ENCODE data around the gene AGBL3.

The AGBL3 gene

DNA sequence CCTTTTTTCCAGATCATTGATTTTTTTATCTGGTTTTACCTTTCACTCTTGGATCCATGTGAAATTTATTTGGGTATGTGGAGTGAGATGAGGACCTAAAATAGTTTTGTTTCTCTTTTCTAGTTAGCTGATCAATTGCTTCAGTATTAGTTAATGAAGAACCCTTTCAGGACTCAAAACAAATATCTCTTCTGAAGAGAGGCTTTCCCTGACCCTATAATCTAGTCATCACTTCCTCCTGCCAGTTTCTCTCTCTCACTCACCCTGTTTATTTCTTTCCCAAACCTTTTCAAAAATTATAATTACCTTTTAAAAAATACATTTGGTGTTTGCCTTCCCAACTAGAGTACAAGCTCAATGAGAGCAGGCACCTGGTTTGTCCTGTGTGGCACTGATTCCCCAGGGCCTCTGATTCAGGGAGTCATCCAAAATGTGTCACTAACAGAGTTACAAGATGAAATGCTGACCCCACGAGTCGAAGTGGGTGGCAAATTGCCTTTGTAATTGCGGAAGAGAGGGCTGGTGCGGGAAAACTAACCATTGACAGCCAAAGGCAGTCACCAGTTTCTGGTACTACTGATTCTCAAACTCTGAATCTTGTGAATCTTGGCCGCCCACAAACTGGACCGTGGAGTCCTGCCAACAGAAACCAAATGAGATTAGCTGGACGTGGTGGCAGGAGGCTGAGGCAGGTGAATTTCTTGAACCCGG, 163.9 kb downstream of the AGBL3 start:
- no peak for DNase-seq (ENCODE audit: low read depth)

DNA sequence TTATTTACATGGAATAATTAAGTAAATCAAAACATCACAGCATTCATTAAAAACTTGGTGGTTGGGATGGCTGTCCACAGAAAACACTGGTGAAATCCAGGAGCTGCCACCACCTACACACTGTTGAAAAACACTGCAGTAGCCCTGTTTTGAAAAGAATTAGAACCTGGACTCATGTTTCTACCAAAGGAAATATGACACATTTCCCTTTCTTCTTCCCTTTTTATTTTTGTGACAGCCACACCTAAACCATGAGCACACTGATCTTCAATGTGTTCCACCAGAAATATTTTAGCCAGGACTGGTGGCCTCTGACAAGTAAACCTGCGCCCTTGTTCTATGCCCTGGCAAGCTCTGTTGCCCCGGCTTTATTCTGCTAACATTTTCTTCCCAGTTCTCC, 164.8 kb downstream of the AGBL3 start:
- no peak for DNase-seq (ENCODE audit: low read depth)

DNA sequence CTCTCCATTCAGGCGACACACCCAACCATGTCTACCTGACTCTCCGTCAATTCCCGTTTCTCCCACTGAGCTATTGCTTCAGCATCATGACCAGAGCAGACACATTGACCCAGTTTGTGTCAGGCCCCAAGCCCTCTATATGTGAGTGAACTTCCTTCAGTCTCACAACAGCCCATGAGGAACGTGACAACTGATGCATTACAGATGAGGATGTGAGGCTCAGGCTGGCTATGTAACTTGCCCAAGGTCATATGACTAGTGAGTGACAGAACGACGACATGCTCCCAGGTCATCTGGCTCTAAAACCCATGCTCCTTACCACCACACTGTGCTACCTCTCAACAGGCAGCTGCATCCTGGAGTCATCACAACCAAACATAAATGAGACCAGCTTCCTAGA, 165.2 kb downstream of the AGBL3 start:
- no peak for DNase-seq (ENCODE audit: low read depth)

DNA sequence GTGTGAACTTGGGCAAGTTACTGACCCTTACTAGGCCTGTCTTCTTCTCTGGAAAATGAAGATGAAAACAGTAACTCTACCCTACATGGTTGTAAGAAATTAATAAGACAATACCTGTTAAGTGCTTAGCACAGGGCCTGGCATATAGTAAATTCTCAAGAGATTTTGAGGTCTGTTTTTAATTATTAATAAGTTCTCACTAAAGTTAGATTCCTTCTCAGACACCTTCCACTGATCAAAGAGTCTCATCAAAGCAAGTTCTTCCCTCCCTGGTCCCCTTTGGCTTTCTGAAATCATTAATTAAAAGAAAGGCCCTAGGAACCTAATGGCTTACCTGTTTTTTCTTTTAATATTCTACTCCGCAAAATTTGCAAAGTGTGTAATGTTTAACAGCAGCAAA, 166.1 kb downstream of the AGBL3 start:
- DNase-seq (ENCODE audit: low read depth): no peak

DNA sequence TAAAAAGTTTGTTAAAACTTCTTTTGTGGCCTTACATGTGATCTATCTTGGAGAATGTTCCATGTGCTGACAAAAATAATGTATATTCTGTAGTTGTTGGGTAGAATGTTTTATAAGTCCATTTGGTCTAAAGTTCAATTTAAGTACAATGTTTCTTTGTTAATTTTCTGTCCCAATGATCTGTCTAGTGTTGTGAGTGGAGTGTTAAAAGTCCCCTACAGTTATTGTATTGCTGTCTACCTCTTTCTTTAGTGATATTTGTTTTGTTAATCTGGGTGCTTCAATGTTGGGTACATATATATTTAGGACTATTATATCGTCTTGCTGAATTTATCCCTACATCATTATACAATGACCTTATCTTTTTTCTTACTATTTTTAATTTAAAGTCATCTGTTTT, 168.4 kb downstream of the AGBL3 start:
- no peak for DNase-seq (ENCODE audit: low read depth)

DNA sequence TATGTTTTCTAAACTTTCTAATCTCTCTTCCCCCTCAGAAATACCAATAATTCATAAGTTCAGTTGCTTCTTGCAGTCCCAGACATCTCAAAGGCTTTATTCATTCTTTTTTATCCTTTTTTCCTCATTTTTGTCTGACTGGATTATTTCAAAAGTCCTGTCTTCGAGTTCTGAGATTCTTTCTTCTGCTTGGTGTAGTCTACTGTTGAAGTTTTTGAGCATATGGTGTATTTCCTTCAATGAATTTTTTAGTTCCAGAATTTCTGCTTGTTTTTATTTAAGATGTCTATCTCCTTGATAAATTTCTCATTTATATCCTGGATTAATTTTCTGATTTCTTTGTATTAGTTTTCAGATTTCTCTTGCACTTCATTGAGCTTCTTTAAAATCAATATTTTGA, 170.0 kb downstream of the AGBL3 start:
- no peak for DNase-seq (ENCODE audit: low read depth)

DNA sequence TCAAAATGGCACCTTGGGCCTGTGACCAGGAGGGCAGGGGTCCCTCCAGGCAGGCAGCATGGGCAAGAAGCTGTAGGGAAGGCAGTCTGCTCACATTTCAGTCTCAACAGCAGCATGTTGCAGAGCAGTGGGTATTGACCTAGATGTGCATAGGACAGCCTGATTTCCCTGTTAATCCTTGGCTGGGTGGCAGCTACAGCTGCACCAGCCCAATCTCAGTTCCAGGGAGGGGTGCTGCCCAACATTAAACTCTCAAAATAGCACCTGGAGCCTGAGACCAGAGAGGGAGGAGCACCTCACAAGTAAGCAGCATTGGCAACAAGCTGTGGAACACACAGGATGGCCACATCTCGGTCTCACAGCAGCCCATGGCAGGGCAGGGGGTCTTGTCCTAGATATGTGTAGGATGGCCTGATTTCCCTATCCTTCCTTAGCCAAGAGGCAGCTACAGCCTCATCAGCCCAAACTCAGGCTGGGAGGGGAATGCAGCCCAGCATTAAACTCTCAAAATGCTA, 171.9 kb downstream of the AGBL3 start:
- no peak for DNase-seq (ENCODE audit: low read depth)

DNA sequence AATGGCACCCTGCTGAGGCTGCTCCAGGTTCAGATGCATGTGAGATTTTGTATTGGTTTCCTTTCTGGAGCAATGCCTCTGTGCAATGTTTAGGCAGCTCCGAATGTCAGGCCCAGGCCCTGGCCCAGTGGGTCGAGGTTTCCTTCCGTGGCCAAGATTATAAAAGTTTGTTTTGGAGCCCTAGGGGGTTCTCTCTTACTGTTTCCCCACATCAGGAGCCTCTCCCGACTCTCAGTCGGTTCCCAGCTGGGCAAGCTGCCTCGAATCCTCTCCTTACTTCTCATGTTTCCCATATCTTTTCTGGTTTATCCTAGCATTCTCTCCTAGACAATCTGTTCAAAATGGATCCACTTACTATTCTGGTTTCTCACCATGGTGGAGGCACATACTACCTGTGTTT, 172.6 kb downstream of the AGBL3 start:
- DNase-seq (ENCODE audit: low read depth): no peak

DNA sequence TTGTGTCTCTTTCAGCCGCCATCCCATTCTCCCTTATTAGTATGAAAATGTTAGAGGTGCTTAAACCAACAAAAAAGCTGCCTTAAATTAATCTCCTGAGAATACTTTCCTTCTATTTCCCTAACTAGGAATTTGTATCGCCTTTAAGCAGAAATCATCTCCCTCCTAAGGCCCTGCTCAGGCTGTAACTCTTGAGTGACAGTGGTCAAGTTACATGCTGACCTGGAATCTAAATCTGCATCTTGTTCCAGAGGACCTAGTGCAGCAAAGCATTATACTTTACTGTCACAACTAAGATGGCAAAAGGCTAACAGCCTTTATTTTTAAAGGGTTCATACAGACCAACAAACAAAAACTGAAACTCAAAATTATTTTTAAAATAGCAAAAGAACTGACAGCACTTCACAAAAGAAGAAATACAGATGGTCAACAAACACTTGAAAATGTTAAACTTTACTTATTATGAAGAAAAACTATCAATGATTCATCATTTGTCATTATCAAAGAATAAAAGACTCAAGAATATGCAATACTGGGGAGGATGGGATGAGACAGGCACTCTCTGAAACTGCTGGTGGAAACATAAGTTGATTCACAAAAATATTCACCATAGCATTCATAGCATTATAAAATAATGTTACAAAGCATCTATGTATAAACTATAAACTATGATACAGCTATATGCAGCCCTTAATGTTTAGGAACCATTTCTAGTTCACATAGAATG, 173.2 kb downstream of the AGBL3 start:
- no peak for DNase-seq (ENCODE audit: low read depth)

DNA sequence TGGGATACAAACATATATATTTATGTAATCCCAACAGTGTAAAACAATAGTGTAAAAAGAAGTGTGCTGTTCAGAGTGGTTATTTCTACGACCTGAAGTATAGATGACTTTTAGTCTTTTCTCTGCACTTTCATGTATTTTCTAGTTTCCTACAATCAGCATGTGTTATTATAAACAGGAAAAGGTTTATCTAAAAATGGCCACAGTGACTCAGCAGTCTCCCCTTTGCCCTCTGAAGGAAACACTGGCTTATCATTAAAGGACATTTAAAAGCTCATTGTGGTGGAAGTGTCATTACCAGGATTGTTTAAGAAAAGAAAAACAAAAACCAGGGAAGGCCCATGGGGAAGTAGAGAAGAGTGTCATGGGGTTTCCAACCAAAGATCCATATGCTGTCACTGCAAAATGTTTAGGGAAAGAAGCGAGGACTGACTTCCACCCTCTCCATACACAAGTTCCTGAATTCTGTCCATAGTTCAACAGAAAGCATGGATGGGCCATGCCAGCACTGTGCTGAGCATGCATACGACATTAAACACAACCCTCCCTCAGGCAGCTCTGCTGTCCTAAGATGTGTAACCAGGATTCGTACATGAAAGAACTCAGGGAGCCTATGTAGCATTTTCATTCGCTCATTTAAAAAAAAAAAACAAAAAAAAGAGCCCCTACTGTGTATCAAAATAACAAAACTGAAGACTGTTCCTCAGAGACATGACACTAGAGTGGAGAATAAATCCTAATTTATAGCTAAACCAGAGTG, 174.0 kb downstream of the AGBL3 start:
- DNase-seq (ENCODE audit: low read depth): no peak

DNA sequence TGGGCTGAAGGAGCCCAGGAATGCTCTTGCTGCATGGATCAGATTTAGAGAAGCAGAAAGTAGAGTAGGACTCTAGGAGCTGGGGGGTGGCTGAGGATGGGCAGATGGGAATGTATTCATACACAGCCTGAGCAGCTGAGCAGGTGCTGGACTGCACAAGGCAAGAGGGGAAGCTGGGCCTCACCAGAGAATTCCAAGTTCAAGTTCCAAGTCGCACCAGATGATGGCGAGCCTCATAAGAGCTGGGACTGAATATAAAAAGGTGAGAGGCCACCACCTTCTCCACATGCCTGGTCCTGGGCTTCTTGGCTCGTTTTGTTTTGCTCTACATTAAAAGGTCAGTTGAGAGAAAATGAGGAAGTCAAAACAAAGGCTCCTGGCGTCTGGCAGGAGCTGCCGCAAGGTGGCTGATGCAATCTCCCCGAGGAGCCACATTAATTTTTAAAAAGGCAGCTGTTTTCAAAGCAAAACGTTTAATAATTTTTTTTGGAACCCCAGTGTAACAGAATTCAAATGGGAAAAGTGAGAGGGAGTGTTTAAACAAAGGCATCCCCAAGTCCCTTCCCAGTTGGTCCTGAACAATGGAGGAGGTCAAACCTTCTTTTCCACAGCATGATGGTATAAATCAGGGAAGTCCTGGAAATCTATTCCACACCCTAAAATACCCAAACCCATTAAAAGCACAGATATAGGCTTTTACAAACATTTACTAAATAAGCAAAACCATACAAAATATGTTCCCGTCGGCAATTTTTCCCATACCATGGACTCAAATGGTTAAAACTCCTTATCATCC, 174.7 kb downstream of the AGBL3 start:
- DNase-seq (ENCODE audit: low read depth): no peak

DNA sequence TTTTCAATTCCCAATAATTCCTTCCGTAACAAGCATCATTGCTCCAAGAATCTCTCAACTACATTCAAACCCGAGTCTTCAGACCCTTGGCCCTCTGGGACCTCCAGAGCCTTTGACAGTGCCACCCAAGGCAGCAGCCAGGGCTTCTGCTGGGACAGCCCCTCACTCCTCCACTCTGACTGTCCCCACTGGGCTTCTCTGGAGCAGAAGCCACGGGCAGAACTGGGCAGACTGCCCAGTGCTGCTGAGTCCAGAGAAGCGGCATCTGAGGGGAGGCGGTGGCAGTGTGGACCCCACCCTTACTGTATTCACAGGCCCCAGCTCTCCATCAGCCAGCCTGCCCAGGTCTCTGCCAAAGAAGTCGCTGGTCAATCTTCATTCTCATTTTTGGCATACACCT, 175.4 kb downstream of the AGBL3 start:
- DNase-seq (ENCODE audit: low read depth): no peak

DNA sequence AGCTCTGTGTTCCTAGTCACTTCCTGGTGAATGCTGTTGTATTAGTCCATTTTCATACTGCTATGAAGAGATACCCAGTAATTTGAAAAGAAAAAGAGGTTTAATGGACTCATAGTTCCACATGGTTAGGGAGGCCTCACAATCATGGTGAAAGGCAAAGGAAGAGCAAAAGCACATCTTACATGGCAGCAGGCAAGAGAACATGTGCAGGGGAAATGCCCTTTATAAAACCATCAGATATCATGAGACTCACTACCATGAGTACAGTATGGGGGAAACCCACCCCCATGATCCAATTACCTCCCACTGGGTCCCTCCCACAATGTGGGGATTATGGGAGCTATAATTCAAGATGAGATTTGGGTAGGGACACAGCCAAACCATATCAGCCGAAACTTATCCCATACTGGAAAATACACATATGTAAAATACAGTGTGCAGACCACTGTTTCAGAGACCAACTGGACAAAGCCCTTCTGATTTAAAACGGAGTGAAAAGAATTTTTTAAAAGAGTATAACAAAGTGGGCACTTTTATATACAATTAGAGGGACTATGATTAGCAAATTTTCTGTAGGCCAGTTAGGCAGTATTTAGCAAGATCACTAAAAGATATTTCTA, 176.2 kb downstream of the AGBL3 start:
- no peak for DNase-seq (ENCODE audit: low read depth)

DNA sequence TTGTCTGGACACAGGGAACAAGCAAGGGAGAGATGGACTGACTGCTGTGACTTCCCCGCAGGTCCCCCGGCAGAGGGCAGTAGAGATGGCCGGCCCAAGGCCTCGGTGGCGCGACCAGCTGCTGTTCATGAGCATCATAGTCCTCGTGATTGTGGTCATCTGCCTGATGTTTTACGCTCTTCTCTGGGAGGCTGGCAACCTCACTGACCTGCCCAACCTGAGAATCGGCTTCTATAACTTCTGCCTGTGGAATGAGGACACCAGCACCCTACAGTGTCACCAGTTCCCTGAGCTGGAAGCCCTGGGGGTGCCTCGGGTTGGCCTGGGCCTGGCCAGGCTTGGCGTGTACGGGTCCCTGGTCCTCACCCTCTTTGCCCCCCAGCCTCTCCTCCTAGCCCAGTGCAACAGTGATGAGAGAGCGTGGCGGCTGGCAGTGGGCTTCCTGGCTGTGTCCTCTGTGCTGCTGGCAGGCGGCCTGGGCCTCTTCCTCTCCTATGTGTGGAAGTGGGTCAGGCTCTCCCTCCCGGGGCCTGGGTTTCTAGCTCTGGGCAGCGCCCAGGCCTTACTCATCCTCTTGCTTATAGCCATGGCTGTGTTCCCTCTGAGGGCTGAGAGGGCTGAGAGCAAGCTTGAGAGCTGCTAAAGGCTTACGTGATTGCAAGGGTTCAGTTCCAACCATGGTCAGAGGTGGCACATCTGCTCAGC, 178.2 kb downstream of the AGBL3 start:
- DNase-seq (ENCODE audit: low read depth): no peak

DNA sequence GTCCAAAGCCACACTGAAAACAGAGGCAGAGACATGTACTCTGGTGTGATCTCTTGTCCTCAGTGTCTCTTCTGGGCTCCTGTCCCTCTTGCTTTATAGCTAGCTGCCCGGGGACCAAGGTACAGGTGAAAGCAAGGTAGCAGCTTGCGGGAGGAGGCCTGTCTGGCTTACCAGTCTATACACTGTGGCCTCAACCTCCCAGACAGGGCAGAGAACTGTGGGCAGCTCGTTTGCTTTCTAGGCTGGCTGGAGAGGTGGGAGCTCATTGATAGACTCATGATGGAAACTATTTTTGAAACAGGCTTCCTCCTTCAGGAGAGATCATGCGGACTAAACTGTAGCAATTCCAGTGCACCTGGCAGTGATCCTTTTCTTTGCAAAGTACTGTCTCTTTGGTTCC, 179.6 kb downstream of the AGBL3 start:
- DNase-seq (ENCODE audit: low read depth): no peak

DNA sequence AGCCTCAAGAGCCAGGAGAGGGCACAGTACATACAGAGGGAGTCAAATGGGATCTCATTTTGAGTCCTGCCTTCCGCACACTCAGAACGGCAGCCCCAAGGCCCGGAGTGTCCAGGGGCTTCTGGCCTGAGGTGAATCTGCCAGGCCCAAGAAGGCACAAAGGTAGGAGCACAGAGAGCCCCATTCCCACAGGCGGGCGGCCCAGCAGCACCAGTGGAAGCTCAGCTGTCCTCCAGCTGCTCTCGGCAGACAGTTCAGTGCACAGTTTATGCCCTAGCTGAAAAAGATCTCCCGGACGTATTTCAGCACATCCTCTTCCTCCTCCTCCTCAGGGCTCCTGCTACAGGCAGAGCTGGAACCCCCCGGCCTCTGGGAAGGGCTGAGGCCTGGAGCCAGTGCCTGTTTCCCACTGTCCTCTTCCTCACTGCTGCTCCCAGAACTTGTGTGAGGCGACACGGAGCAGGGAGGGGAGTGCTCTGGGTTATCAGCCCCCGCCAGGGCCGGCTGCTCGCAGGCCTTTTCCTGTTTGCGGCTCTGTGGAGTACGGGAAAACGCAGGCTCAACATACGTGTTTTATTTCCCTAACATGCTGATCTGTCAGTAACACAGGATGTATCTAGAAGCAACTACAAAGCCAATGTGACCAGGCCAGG, 180.2 kb downstream of the AGBL3 start:
- no peak for DNase-seq (ENCODE audit: low read depth)

DNA sequence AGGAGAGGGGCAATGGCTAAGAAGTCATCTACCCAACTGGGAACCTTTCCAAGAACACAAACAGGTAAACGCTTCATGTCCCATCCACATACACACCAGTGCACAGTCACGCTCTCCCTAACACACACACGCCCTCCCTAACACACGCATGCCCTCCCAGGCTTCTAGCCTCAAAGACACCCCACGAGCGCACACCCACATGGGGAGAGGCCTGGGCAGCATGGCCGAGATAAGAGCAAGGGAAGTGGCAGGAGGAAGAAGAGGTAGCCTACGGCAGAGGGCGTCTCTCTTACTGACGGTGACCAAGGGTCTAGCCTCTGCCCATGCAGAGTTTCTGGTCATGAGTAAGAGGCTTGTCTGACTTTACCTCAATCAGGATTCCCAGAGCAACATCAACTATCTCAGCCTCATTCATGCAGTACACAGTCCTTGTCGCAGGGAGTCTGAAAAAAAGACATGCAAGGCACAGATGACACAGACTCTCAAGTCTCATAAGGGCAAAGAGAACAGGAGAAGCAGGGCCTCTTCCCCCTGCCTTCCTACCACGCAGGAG, 181.1 kb downstream of the AGBL3 start:
- DNase-seq (ENCODE audit: low read depth): no peak

DNA sequence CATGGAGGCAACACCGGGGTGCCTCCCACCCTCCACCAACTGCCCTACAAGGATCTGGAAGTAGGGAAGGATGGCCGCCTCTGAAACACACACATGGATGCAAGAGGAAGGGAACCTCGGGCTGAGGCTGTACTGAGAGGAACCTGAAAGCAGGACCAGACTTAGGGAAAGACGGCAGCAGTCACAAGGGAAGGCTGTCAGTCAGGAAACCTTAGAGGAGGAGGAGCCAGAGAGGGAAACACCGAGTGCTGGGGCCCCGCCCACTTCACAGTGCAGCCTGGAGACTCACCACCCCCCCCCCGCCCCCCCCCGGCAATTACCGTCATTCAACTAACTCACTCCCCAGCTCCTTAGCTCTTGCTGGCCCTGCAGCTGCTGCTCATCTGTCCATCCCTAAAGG, 181.7 kb downstream of the AGBL3 start:
- no peak for DNase-seq (ENCODE audit: low read depth)

DNA sequence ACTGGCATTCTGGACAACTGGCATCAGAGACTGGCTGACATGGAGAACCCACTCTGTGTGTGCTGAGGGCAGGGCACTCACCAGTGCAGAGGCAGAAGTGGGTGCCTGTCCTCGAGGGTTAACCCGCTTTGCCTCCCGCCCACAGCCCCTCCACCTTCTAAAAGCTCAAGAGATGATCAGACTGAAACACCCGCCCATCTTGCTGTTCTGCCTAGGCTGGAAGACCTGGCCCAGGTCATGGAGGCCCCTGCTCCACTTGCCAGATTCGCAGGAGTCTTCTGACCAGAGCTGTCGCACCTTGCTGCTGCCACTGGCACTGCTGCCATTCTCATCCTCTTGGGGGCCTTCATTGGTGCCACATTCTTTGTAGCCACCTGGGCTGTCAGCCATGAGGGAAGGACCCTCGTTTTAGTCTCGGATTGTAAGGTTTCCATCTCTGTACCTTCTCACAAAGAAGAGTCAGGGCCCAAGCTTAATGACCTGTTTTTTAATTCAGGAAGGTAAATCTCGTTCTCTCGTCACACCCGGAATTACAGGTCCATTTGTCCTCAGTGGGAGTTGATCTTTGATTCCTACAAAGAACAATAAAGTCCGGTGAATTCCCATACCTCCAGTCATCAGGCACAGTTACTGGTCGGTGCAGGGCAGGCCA, 182.3 kb downstream of the AGBL3 start:
- no peak for DNase-seq (ENCODE audit: low read depth)

All from HS-27A (cell line).